ENCODE measurements around the gene KCTD20.

DNA sequence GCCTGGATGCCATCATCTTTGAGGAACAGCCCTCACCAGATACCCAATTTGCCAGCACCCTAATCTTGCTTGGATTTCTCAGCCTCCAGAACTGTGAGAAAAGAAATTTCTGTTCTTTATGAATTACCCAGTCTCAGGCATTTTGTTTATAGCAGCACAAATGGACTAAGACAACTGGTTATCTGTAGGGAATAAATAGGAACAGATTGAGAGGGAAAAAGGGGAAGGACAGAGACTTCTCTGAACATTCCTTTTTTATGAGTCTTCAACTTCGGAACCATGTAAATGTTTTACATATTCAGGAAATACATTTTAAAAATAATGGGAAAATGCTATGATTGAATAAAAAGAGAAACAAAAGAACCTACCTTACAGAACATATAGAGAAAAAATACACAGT, 20.9 kb downstream of the KCTD20 start:
- TF ChIP-seq, protein P1, sequence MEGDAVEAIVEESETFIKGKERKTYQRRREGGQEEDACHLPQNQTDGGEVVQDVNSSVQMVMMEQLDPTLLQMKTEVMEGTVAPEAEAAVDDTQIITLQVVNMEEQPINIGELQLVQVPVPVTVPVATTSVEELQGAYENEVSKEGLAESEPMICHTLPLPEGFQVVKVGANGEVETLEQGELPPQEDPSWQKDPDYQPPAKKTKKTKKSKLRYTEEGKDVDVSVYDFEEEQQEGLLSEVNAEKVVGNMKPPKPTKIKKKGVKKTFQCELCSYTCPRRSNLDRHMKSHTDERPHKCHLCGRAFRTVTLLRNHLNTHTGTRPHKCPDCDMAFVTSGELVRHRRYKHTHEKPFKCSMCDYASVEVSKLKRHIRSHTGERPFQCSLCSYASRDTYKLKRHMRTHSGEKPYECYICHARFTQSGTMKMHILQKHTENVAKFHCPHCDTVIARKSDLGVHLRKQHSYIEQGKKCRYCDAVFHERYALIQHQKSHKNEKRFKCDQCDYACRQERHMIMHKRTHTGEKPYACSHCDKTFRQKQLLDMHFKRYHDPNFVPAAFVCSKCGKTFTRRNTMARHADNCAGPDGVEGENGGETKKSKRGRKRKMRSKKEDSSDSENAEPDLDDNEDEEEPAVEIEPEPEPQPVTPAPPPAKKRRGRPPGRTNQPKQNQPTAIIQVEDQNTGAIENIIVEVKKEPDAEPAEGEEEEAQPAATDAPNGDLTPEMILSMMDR (conservative IDR thresholded peaks at IDR 0.05) = no peak
- no peak for TF ChIP-seq ZFX (IDR thresholded peaks at IDR 0.05)
